Mucosa of descending colon (tissue), 3 donors: Measurements from ENCODE around the gene SH3RF3. TPM values are rescaled to one million over a fixed set of nuclear protein-coding genes. Genes with fewer than 3 reads are reported as not detected.

Experiments
- ATAC-seq: fragments of 200-7000 bp; cut with Tn5 transposase; one replicate; pipeline ENCODE4 v1.9.1; 2020; ENCODE audit warnings: mild to moderate bottlenecking, moderate library complexity
- DNase-seq, 3 donors: peaks; one replicate each; pipeline ENCODE4 v3.0.0-alpha.2; 2020
- H3K36me3 ChIP-seq: fragments of 200-600 bp; one replicate; pipeline ENCODE4 v1.8.0; 2021; ENCODE audit warnings: low read depth, mild to moderate bottlenecking
- H3K4me1 ChIP-seq: fragments of 200-600 bp; one replicate; pipeline ENCODE4 v1.8.0; 2021; ENCODE audit warnings: low read depth, mild to moderate bottlenecking
- H3K4me3 ChIP-seq: fragments of 200-600 bp; one replicate; pipeline ENCODE4 v1.8.0; 2021; ENCODE audit warnings: mild to moderate bottlenecking
- H3K9me3 ChIP-seq: fragments of 200-600 bp; one replicate; pipeline ENCODE4 v1.8.0; 2021; ENCODE audit warnings: mild to moderate bottlenecking
- intact Hi-C, 2 donors: fragments of 100-400 bp; cut with DNase I in 1 of 2; cut with micrococcal nuclease in 1 of 2; formaldehyde crosslinking; loops; one replicate each; pipeline versions ENCODE4 v1.11.0 to v1.11.1; 2022; cut with DNase I, micrococcal nuclease
- total RNA-seq, 3 donors: library from RNA; stranded (reverse); fragmentation: NEBNext Ultra II Directional in 2 of 3; extraction: Animal tissue kit (Norgen Biotek cat#: 25700) in 2 of 3; gene quantifications; one replicate each; pipeline versions ENCODE4 v1.2.1 to v1.2.4, GENCODE V29; 2021 to 2023
- TF ChIP-seq, protein P1 (sequence below): fragments of 200-600 bp; IDR thresholded peaks from one replicate; pipeline ENCODE4 v1.8.0; 2022; ENCODE audit warnings: antibody characterized with exemption, mild to moderate bottlenecking
- donor health status: DM: no; HTN: no; CAD: no; lungs with moderate emphysema.
- donor health status: DM: no; HTN: no; CAD: no.
- donor health status: DM: no; HTN: yes; CAD: no.

The SH3RF3 gene
- total RNA-seq, 3 donors from 2014 or later: 1.9 to 3.7 (median 3.0) TPM

DNA sequence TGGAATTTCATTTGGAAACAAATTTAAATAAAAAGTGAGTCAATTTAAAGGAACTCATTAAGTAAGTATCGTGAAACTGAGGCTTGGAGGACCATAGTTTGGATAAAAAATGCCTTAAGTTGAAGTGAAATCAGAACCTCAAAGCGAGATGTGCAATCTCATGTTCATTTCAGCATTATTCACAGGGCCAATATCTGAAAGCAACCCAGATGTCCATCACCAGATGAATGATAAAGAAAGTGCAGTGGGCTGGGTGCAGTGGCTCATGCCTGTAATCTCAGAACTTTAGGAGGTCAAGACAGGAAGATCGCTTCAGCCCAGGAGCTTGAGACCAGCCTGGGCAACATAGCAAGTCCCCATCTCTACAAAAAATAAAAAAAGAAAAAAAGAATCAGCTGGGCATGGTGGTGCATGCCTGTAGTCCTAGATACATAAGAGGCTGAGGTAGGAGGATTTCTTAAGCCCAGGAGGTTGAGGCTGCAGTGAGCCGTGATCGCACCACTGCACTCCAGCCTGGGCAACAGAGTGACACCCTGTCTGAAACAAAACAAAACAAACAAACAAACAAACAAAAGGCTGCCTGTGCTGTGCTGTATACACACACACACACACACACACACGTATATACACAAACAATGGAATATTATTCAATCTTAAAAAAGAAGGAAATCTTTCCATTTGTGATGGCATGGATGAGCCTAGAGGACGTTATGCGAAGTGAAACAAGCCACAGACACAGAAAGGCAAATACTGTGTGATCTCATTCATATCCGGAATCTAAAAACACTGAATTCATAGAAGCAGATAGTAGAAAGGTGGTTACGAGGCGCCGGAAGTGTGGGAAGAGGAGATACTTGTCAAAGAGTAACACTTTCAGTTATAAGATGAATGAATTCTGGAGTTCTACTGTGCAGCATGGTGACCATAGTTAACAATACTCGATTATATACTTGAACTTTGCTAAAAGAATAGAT, 14.5 kb downstream of the SH3RF3 start:
- TF ChIP-seq, protein P1, sequence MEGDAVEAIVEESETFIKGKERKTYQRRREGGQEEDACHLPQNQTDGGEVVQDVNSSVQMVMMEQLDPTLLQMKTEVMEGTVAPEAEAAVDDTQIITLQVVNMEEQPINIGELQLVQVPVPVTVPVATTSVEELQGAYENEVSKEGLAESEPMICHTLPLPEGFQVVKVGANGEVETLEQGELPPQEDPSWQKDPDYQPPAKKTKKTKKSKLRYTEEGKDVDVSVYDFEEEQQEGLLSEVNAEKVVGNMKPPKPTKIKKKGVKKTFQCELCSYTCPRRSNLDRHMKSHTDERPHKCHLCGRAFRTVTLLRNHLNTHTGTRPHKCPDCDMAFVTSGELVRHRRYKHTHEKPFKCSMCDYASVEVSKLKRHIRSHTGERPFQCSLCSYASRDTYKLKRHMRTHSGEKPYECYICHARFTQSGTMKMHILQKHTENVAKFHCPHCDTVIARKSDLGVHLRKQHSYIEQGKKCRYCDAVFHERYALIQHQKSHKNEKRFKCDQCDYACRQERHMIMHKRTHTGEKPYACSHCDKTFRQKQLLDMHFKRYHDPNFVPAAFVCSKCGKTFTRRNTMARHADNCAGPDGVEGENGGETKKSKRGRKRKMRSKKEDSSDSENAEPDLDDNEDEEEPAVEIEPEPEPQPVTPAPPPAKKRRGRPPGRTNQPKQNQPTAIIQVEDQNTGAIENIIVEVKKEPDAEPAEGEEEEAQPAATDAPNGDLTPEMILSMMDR: no peak
- DNase-seq: no peak
- H3K4me3 ChIP-seq: no peak overlapping the region
- intact Hi-C loops: no loop called here
- no peaks in the 10 kb centered on the region for H3K4me1 ChIP-seq
- ATAC-seq: peak; percentile 25
- H3K9me3 ChIP-seq: no peaks in the 10 kb centered on the region
- H3K36me3 ChIP-seq: no peaks in the 10 kb centered on the region

- ATAC-seq (peak; percentile 50), DNase-seq (no peak)
- TF ChIP-seq, protein P1: no peak
- Histone ChIP-seq H3K4me3 (no peak overlapping the region), H3K9me3 (no peaks in the 10 kb centered on the region), H3K36me3 (no peaks in the 10 kb centered on the region), H3K4me1 (no peaks in the 10 kb centered on the region)
- intact Hi-C loops: no loop called here
Observed at GRCh38 chr2:109144271-109144670, 15.3 kb downstream of the SH3RF3 start.

DNA sequence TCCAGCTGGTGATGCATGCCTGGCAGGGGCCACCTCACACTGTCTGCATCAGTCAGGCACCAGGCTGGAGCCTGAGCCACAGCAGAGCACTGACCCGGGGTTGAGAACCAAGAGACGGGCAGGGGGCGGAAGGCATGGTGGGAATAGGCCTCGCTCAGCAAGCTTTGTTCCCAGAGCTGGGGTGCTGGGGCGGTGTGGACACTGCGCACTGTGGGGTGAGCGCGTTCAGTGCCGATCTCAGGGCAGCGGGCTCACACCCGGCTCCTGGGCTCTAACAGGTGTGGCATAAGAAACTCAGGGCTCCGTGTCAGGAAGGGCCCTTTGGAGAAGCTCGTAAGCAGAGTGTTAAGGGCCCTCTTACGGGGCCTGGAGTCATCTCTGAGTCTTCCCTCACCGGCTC, 15.7 kb downstream of the SH3RF3 start:
- Histone ChIP-seq H3K9me3 (no peaks in the 10 kb centered on the region), H3K4me1 (no peaks in the 10 kb centered on the region), H3K36me3 (no peaks in the 10 kb centered on the region), H3K4me3 (no peak overlapping the region)
- TF ChIP-seq, protein P1: no peak
- ATAC-seq (no peak), DNase-seq (no peak)
- intact Hi-C loops: no loop called here

- Histone ChIP-seq H3K4me1 (no peaks in the 10 kb centered on the region), H3K36me3 (no peaks in the 10 kb centered on the region), H3K4me3 (no peak overlapping the region), H3K9me3 (no peaks in the 10 kb centered on the region)
- no peak for DNase-seq
- ATAC-seq: no peak
- intact Hi-C loops: no loop called here
- TF ChIP-seq, protein P1: no peak
Observed at GRCh38 chr2:109145286-109145685, 16.3 kb downstream of the SH3RF3 start.

DNA sequence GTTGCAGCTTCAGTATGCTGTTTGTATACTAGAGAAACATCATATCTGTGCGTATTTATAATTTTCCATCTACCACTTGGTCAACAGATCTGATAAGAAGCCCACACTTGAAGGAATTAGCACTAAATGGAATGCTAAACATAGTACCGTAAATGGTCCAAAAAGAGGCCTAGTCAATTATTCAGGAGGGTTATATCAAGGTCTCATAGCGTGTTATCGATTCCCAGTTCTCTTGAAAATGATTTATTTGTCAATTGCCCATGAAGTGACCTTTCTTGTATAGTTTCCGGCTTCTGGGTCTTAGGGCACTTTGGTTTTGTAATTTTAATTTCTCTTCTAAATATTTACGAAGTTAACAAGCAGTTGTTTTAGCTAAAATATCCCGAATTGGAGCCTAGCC, 18.4 kb downstream of the SH3RF3 start:
- Histone ChIP-seq H3K36me3 (no peaks in the 10 kb centered on the region), H3K9me3 (no peaks in the 10 kb centered on the region), H3K4me3 (no peak overlapping the region), H3K4me1 (no peaks in the 10 kb centered on the region)
- DNase-seq (no peak), ATAC-seq (no peak)
- intact Hi-C loops: no loop called here
- TF ChIP-seq, protein P1: no peak
